K562 (cell line): ENCODE results near the gene ZACN. TPM values are rescaled to one million over a fixed set of nuclear protein-coding genes. Genes with fewer than 3 reads are reported as not detected.

ENCODE experiments used
- ATAC-seq: fragments of 200-7000 bp; cut with Tn5 transposase; 3 replicates; pipeline ENCODE4 v1.9.1; 2020; ENCODE audit warnings: moderate library complexity
- BruUV-seq: library from RNA; stranded (reverse); fragments of 400-500 nt; replicated peaks from 2 replicates; lab custom pipeline; 2021; lab: Mats Ljungman, UMichigan
- CTCF ChIA-PET: fragments of 300-600 bp; formaldehyde crosslinking; extraction: SDS; loops from one replicate; lab custom pipeline; 2021; ENCODE audit warnings: low intra/inter-chr PET ratio; lab: Yijun Ruan, JAX
- POLR2A ChIA-PET: fragments of 300-600, 350-650 bp; sonication (Branson Sonifier 250); formaldehyde crosslinking; extraction: SDS; loops from one replicate; lab custom pipeline; 2021; ENCODE audit warnings: antibody characterized with exemption, inconsistent platforms; lab: Yijun Ruan, JAX
- DNase-seq, 4 experiments: peaks; one replicate each; pipeline versions ENCODE4 v3.0.0 to v3.0.0-alpha.2; 2011 to 2018; ENCODE audit warnings: low spot score in 3 of 4, mixed read lengths in 3 of 4; ENCODE audit errors: extremely low read depth in 1 of 4
- FAIRE-seq: peaks from 2 replicates; lab custom pipeline; 2011; peaks lifted over from hg19 to GRCh38; lab: Jason Lieb, UNC
- H2AFZ ChIP-seq: 2 replicates; pipeline ENCODE4 v1.6.0; 2011; ENCODE audit warnings: low read depth, low read length, control low read depth, inconsistent platforms
- H3K27ac ChIP-seq: fragments of 200-600 bp; 3 replicates; pipeline ENCODE4 v1.8.0; 2011; ENCODE audit warnings: low read depth, mild to moderate bottlenecking, control low read depth, inconsistent platforms, low read length, moderate library complexity, mixed read lengths; ENCODE audit errors: extremely low read depth
- H3K27me3 ChIP-seq, 2 experiments: fragments of 300-600 bp in 1 of 2; 2 replicates in 1 of 2; 3 replicates in 1 of 2; pipeline versions ENCODE4 v1.6.0 to v1.8.0; 2011; ENCODE audit warnings: inconsistent platforms in 2 of 2, low read length in 2 of 2, mild to moderate bottlenecking in 1 of 2, mixed read lengths in 1 of 2, moderate library complexity in 1 of 2; ENCODE audit not compliant: control insufficient read depth in 2 of 2, insufficient read depth in 2 of 2
- H3K36me3 ChIP-seq: fragments of 300-600 bp; 3 replicates; pipeline ENCODE4 v1.8.0; 2011; ENCODE audit warnings: mild to moderate bottlenecking, low read length, inconsistent platforms; ENCODE audit not compliant: control insufficient read depth, insufficient read depth
- H3K4me1 ChIP-seq, 2 experiments: fragments of 200-600 bp in 1 of 2; replicated peaks in 1 of 2; 2 replicates in 1 of 2; 3 replicates in 1 of 2; pipeline versions ENCODE4 v1.5.1 to v1.8.0; 2011; ENCODE audit warnings: inconsistent platforms in 2 of 2, low read length in 2 of 2, mild to moderate bottlenecking in 1 of 2, mixed read lengths in 1 of 2, moderate library complexity in 1 of 2; ENCODE audit not compliant: control insufficient read depth in 2 of 2, insufficient read depth in 2 of 2
- H3K4me2 ChIP-seq: 2 replicates; pipeline ENCODE4 v1.6.1; 2011; ENCODE audit warnings: low read length, control low read depth, inconsistent platforms, mixed read lengths; ENCODE audit not compliant: insufficient read depth
- H3K4me3 ChIP-seq: fragments of 200-600 bp; sonication (generic), shearing (Covaris generic); 2 replicates; pipeline ENCODE4 v1.5.1; 2016; ENCODE audit warnings: control low read depth, inconsistent platforms
- H3K79me2 ChIP-seq: fragments of 200-600 bp; 3 replicates; pipeline ENCODE4 v1.8.0; 2011; ENCODE audit warnings: low read length, inconsistent platforms; ENCODE audit not compliant: control insufficient read depth, insufficient read depth
- H3K9ac ChIP-seq, 2 experiments: 2 replicates each; pipeline versions ENCODE4 v1.6.0 to v1.6.1; 2011; ENCODE audit warnings: low read depth in 2 of 2, low read length in 2 of 2, control low read depth in 1 of 2, inconsistent platforms in 1 of 2, mild to moderate bottlenecking in 1 of 2, mixed read lengths in 1 of 2; ENCODE audit not compliant: insufficient read depth in 1 of 2
- H3K9me1 ChIP-seq: one replicate; pipeline ENCODE4 v1.6.0; 2011; ENCODE audit warnings: inconsistent platforms, mild to moderate bottlenecking, low read length, moderate library complexity; ENCODE audit not compliant: control insufficient read depth, insufficient read depth
- H3K9me3 ChIP-seq: replicated peaks from 2 replicates; pipeline ENCODE4 v1.5.1; 2011; ENCODE audit warnings: low read depth, low read length, inconsistent platforms; ENCODE audit not compliant: control insufficient read depth, insufficient read depth
- H4K20me1 ChIP-seq: replicated peaks from 2 replicates; pipeline ENCODE4 v1.6.1; 2011; ENCODE audit warnings: low read length, inconsistent platforms, mixed read lengths; ENCODE audit not compliant: control insufficient read depth, insufficient read depth
- ELF2 ChIP-seq: fragments of 250-450 bp; sonication (Bioruptor Pico); IDR thresholded peaks from 2 replicates; pipeline ENCODE4 v1.5.0; 2021; ENCODE audit warnings: mild to moderate bottlenecking
- ETV1 ChIP-seq: fragments of 450-650 bp; conservative IDR thresholded peaks from 2 replicates; pipeline ENCODE4 v1.6.1; 2016; ENCODE audit warnings: missing genetic modification characterization, control low read depth, low read depth, missing compliant biosample characterization
- FUS ChIP-seq: fragments of 200-400 bp; formaldehyde crosslinking; optimal IDR thresholded peaks from 2 replicates; pipeline ENCODE3; 2017; ENCODE audit warnings: low read depth, low read length
- HNRNPL ChIP-seq: fragments of 200-400 bp; formaldehyde crosslinking; IDR thresholded peaks from 2 replicates; pipeline ENCODE4 v1.6.1; 2017; ENCODE audit warnings: low read depth, mild to moderate bottlenecking, low read length
- POLR2G ChIP-seq: fragments of 200-400 bp; formaldehyde crosslinking; IDR thresholded peaks from 2 replicates; pipeline ENCODE4 v1.6.1; 2017; ENCODE audit warnings: low read depth, mild to moderate bottlenecking, antibody characterized with exemption, low read length, moderate library complexity
- PTBP1 ChIP-seq: fragments of 200-400 bp; formaldehyde crosslinking; IDR thresholded peaks from 2 replicates; pipeline ENCODE4 v1.6.1; 2017; ENCODE audit warnings: low read depth, low read length
- RFX1 ChIP-seq: fragments of 450-650 bp; IDR thresholded peaks from 2 replicates; pipeline ENCODE4 v1.6.1; 2016; ENCODE audit warnings: mild to moderate bottlenecking, moderate library complexity
- RUNX1 ChIP-seq: sonication (generic); IDR thresholded peaks from 2 replicates; pipeline ENCODE4 v1.6.1; 2016; ENCODE audit warnings: antibody characterized with exemption, low read depth
- SAFB ChIP-seq: fragments of 200-400 bp; formaldehyde crosslinking; IDR thresholded peaks from 2 replicates; pipeline ENCODE4 v1.6.1; 2017; ENCODE audit warnings: low read depth, low read length, borderline replicate concordance
- TEAD2 ChIP-seq: fragments of 450-650 bp; IDR thresholded peaks from 2 replicates; pipeline ENCODE4 v1.6.1; 2016; ENCODE audit warnings: missing genetic modification characterization, control low read depth, missing compliant biosample characterization
- ZNF3 ChIP-seq: fragments of 250-450 bp; sonication (Bioruptor Pico); IDR thresholded peaks from 2 replicates; pipeline ENCODE4 v1.5.0; 2021; ENCODE audit warnings: mild to moderate bottlenecking, moderate library complexity
- WGBS: fragments of 100-300 bp; shearing (Covaris generic); methylation state at CpG from one replicate; pipeline ENCODE4 v1.1.6; 2016; ENCODE audit warnings: low coverage, mixed read lengths; ENCODE audit not compliant: insufficient coverage; ENCODE audit errors: missing lambda C conversion rate; 5-methylcytosine and 5-hydroxymethylcytosine counted together
- in situ Hi-C: fragments of 300-500 bp; cut with MboI; formaldehyde crosslinking; loops from 4 replicates; pipeline ENCODE4 v1.15.0; 2018; ENCODE audit warnings: inconsistent platforms, mixed read lengths
- intact Hi-C: fragments of 100-400 bp; cut with micrococcal nuclease; formaldehyde crosslinking; loops from 2 replicates; pipeline ENCODE4 v1.14.2; 2022
- polyA plus RNA-seq, 8 experiments: library from polyadenylated mRNA; depleted of rRNA in 4 of 8; stranded (reverse) in 5 of 8; unstranded in 3 of 8; fragments of >200 nt; fragmentation: Nextera tagmentation in 2 of 8; fragmentation: Illumina TruSeq in 1 of 8; extraction: Ambion mirVana in 2 of 8; extraction: Trizol in 1 of 8; gene quantifications; 2 replicates each; pipeline versions ENCODE4 v1.2.1 to v1.2.3, GENCODE V29; 2011 to 2014; ENCODE audit warnings: inconsistent platforms in 1 of 8, missing spikeins in 1 of 8
- total RNA-seq, 7 experiments: library from RNA; depleted of rRNA in 6 of 7; stranded (reverse); fragments of >200 nt in 6 of 7; fragmentation: Illumina TruSeq in 2 of 7; extraction: Trizol in 2 of 7; gene quantifications; 2 replicates each; pipeline versions ENCODE4 v1.2.1 to v1.2.3, GENCODE V29; 2011 to 2021; ENCODE audit warnings: low replicate concordance in 1 of 7
- TF ChIP-seq, protein P1 (sequence below): fragments of 450-650 bp; formaldehyde crosslinking; IDR thresholded peaks from 2 replicates; pipeline ENCODE4 v1.4.0; 2020; ENCODE audit warnings: mild to moderate bottlenecking, moderate library complexity
- TF ChIP-seq, protein P2 (sequence below): sonication (generic); formaldehyde crosslinking; IDR thresholded peaks from 2 replicates; pipeline ENCODE4 v1.8.1; 2023; ENCODE audit warnings: mild to moderate bottlenecking, missing genetic modification reagents

ZACN gene
- total and polyA plus RNA-seq, 9 of the 15 experiments (the other 6 are each of a cell fraction or from before 2014, with no cell fraction given): 0.07 TPM; not detected in 8

GRCh38 chr17:76076146-76076764 is 2.7 kb upstream of the ZACN start (continued):
- TF ChIP-seq ETV1 (tag) (no peak), ZNF3 (CRISPR knock-in tag) (no peak), RUNX1 (no peak), TEAD2 (no peak), ELF2 (CRISPR knock-in tag) (no peak), PTBP1 (no peak)

DNA sequence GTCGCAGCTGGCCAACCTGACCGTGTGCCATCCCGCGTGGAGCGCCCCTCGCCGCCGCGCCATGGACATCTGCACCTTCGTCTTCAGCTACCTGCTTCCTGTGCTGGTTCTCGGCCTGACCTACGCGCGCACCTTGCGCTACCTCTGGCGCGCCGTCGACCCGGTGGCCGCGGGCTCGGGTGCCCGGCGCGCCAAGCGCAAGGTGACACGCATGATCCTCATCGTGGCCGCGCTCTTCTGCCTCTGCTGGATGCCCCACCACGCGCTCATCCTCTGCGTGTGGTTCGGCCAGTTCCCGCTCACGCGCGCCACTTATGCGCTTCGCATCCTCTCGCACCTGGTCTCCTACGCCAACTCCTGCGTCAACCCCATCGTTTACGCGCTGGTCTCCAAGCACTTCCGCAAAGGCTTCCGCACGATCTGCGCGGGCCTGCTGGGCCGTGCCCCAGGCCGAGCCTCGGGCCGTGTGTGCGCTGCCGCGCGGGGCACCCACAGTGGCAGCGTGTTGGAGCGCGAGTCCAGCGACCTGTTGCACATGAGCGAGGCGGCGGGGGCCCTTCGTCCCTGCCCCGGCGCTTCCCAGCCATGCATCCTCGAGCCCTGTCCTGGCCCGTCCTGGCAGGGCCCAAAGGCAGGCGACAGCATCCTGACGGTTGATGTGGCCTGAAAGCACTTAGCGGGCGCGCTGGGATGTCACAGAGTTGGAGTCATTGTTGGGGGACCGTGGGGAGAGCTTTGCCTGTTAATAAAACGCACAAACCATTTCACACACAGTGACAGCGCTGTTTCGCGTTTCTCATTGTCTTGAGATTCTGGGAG is 2.0 kb upstream of the ZACN start:
- H3K4me3 ChIP-seq: no peak overlapping the region
- H2AFZ ChIP-seq: no peak overlapping the region
- BruUV-seq: no TSS peak
- in situ Hi-C loops (no loop called here), intact Hi-C loops (no loop called here)
- ChIA-PET CTCF (no interaction called here), POLR2A (interaction anchor here (1.5 kb wide), 1 partner anchor 9 kb away, joined by 4 read pairs; no protein-coding TSS in a partner anchor)
- DNase-seq (no peak), ATAC-seq (no peak), FAIRE-seq (no peak)
- no peak overlapping the region for H3K9ac ChIP-seq
- TF ChIP-seq POLR2G: peak; percentile 75
- TF ChIP-seq RFX1: no peak
- peak; percentile 42; the same call in 1 of the 2 replicates for TF ChIP-seq HNRNPL
- TF ChIP-seq SAFB: 0 out of 2 replicates have a peak, but pooled peaks have one; percentile 26
- TF ChIP-seq FUS: peak; percentile 26
- TF ChIP-seq, protein P1, sequence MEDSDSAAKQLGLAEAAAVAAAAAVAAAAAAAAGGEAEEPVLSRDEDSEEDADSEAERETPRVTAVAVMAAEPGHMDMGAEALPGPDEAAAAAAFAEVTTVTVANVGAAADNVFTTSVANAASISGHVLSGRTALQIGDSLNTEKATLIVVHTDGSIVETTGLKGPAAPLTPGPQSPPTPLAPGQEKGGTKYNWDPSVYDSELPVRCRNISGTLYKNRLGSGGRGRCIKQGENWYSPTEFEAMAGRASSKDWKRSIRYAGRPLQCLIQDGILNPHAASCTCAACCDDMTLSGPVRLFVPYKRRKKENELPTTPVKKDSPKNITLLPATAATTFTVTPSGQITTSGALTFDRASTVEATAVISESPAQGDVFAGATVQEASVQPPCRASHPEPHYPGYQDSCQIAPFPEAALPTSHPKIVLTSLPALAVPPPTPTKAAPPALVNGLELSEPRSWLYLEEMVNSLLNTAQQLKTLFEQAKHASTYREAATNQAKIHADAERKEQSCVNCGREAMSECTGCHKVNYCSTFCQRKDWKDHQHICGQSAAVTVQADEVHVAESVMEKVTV (CRISPR knock-in tag): no peak
- TF ChIP-seq, protein P2, sequence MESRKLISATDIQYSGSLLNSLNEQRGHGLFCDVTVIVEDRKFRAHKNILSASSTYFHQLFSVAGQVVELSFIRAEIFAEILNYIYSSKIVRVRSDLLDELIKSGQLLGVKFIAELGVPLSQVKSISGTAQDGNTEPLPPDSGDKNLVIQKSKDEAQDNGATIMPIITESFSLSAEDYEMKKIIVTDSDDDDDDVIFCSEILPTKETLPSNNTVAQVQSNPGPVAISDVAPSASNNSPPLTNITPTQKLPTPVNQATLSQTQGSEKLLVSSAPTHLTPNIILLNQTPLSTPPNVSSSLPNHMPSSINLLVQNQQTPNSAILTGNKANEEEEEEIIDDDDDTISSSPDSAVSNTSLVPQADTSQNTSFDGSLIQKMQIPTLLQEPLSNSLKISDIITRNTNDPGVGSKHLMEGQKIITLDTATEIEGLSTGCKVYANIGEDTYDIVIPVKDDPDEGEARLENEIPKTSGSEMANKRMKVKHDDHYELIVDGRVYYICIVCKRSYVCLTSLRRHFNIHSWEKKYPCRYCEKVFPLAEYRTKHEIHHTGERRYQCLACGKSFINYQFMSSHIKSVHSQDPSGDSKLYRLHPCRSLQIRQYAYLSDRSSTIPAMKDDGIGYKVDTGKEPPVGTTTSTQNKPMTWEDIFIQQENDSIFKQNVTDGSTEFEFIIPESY: peak; percentile 91
- H3K4me1 ChIP-seq: peaks cover 0 to 63% of the 10 kb centered on the region in 2 experiments; a peak in 3 of 5 replicates
- no peaks in the 10 kb centered on the region for H3K9me3 ChIP-seq
- peaks cover 18 to 44% of the 10 kb centered on the region in 2 experiments; a peak in 4 of 5 replicates for H3K27me3 ChIP-seq
- peaks cover 4% of the 10 kb centered on the region for H3K9me1 ChIP-seq
- 81% methylated on average over 55 of the region's 82 CpGs for WGBS
- peaks cover 5% of the 10 kb centered on the region; the same call in 1 of the 2 replicates for H4K20me1 ChIP-seq
- H3K79me2 ChIP-seq: peaks cover 11% of the 10 kb centered on the region
- H3K4me2 ChIP-seq: no peak overlapping the region
- H3K36me3 ChIP-seq: no peaks in the 10 kb centered on the region
- no peak overlapping the region for H3K27ac ChIP-seq
